ENCODE results near the gene FAM118B.

The FAM118B gene

GRCh38 chr11:126165757-126166156 is 45.8 kb upstream of the FAM118B start:
- DNase-seq (ENCODE audit: low read depth in 1 of 2, low spot score in 1 of 2), result no peak
- TF ChIP-seq GABPA (IDR thresholded peaks at IDR 0.05; ENCODE audit: low read depth), result no peak
- TF ChIP-seq SPI1 (IDR thresholded peaks at IDR 0.05; ENCODE audit: borderline replicate concordance, low read depth), result no peak
- H3K27ac ChIP-seq (replicated peaks), result no peak overlapping the region
- H3K4me3 ChIP-seq (replicated peaks; ENCODE audit: insufficient read depth, low read length), result no peak overlapping the region
- no peaks in the 10 kb centered on the region for H3K27me3 ChIP-seq (ENCODE audit: insufficient read depth, poor library complexity, severe bottlenecking)

- DNase-seq (ENCODE audit: low read depth in 1 of 2, low spot score in 1 of 2), result no peak
- TF ChIP-seq CTCF (IDR thresholded peaks at IDR 0.05; ENCODE audit: insufficient read depth, low read length), result no peak
- no peak for TF ChIP-seq GABPA (IDR thresholded peaks at IDR 0.05; ENCODE audit: low read depth)
- TF ChIP-seq, protein P1, sequence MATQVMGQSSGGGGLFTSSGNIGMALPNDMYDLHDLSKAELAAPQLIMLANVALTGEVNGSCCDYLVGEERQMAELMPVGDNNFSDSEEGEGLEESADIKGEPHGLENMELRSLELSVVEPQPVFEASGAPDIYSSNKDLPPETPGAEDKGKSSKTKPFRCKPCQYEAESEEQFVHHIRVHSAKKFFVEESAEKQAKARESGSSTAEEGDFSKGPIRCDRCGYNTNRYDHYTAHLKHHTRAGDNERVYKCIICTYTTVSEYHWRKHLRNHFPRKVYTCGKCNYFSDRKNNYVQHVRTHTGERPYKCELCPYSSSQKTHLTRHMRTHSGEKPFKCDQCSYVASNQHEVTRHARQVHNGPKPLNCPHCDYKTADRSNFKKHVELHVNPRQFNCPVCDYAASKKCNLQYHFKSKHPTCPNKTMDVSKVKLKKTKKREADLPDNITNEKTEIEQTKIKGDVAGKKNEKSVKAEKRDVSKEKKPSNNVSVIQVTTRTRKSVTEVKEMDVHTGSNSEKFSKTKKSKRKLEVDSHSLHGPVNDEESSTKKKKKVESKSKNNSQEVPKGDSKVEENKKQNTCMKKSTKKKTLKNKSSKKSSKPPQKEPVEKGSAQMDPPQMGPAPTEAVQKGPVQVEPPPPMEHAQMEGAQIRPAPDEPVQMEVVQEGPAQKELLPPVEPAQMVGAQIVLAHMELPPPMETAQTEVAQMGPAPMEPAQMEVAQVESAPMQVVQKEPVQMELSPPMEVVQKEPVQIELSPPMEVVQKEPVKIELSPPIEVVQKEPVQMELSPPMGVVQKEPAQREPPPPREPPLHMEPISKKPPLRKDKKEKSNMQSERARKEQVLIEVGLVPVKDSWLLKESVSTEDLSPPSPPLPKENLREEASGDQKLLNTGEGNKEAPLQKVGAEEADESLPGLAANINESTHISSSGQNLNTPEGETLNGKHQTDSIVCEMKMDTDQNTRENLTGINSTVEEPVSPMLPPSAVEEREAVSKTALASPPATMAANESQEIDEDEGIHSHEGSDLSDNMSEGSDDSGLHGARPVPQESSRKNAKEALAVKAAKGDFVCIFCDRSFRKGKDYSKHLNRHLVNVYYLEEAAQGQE (IDR thresholded peaks at IDR 0.05; ENCODE audit: insufficient replicate concordance, low read depth), result no peak
- TF ChIP-seq POLR2AphosphoS5 (IDR thresholded peaks at IDR 0.05; ENCODE audit: low read depth), result no peak
- no peak for TF ChIP-seq SPI1 (IDR thresholded peaks at IDR 0.05; ENCODE audit: borderline replicate concordance, low read depth)
- Histone ChIP-seq H3K27me3 (ENCODE audit: insufficient read depth, poor library complexity, severe bottlenecking) (no peaks in the 10 kb centered on the region), H3K4me3 (replicated peaks; ENCODE audit: insufficient read depth, low read length) (no peak overlapping the region), H3K27ac (replicated peaks) (no peak overlapping the region)
Observed at GRCh38 chr11:126166413-126166812, 45.2 kb upstream of the FAM118B start.

DNA sequence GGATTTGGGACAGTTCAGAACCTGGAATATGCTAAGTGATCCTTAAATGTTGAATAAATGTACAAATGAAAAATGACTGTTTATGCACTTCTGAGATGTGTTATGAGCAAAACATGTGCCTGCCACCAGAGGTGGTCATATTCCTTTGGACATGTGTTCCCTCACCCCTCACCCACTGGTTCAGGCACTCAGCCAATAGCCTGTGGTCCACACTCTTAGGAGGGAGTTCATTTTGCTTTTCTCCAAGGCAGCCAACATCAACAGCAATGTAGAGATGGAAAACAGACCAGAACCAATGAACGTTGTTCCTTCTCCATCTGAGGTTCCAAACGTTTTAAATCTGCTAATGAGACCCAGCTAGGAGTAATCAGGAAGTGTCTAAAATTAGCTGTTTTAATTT is 44.1 kb upstream of the FAM118B start:
- H3K27ac ChIP-seq (replicated peaks), result no peak overlapping the region
- no peak overlapping the region for H3K4me3 ChIP-seq (replicated peaks; ENCODE audit: insufficient read depth, low read length)
- TF ChIP-seq POLR2AphosphoS5 (IDR thresholded peaks at IDR 0.05; ENCODE audit: low read depth) (no peak), CTCF (IDR thresholded peaks at IDR 0.05; ENCODE audit: insufficient read depth, low read length) (no peak), GABPA (IDR thresholded peaks at IDR 0.05; ENCODE audit: low read depth) (no peak), SPI1 (IDR thresholded peaks at IDR 0.05; ENCODE audit: borderline replicate concordance, low read depth) (no peak)
- TF ChIP-seq, protein P1 (IDR thresholded peaks at IDR 0.05; ENCODE audit: insufficient replicate concordance, low read depth), result no peak
- DNase-seq (ENCODE audit: low read depth in 1 of 2, low spot score in 1 of 2), result no peak
- H3K27me3 ChIP-seq (ENCODE audit: insufficient read depth, poor library complexity, severe bottlenecking), result no peaks in the 10 kb centered on the region

DNA sequence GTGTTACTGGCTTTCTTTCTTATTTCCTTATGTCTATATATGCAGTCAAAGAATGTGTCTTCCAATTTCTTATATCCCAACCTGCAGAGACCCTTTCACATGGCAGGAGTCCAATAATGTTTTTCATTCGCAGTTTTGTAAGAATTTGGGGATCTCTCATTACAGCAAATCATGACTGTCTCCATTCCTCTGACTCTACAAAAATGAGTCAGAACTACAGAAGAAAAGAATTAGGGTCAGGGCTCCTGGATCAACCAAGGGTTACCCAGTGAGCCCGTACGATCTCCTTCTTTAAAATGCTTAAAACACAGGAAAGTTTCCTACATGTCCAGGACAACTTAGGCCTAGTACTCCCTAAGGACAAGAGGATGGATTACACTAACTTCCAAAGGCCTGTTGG is 42.3 kb upstream of the FAM118B start:
- no peak for DNase-seq (ENCODE audit: low read depth in 1 of 2, low spot score in 1 of 2)
- TF ChIP-seq GABPA (IDR thresholded peaks at IDR 0.05; ENCODE audit: low read depth) (no peak), SPI1 (IDR thresholded peaks at IDR 0.05; ENCODE audit: borderline replicate concordance, low read depth) (no peak), POLR2AphosphoS5 (IDR thresholded peaks at IDR 0.05; ENCODE audit: low read depth) (no peak), CTCF (IDR thresholded peaks at IDR 0.05; ENCODE audit: insufficient read depth, low read length) (no peak)
- TF ChIP-seq, protein P1 (IDR thresholded peaks at IDR 0.05; ENCODE audit: insufficient replicate concordance, low read depth), result no peak
- no peak overlapping the region for H3K4me3 ChIP-seq (replicated peaks; ENCODE audit: insufficient read depth, low read length)
- H3K27ac ChIP-seq (replicated peaks), result no peak overlapping the region
- no peaks in the 10 kb centered on the region for H3K27me3 ChIP-seq (ENCODE audit: insufficient read depth, poor library complexity, severe bottlenecking)
